Stimulated activated CD4-positive, alpha-beta T cell treated with anti-CD3 and anti-CD28 coated beads, Interleukin-12 subunit alpha, Interleukin-12 subunit beta, amount 100 ng/mL, for 48 hours (primary cell): ENCODE measurements around the gene BMP10.
"Not testable (repeated sequence)": the region's sequence is repeated elsewhere in the genome, so short reads cannot be mapped to it uniquely, and the experiment has no call there.

ENCODE experiments used
- DNase-seq, 3 donors: peaks; one replicate each; pipeline ENCODE4 v3.0.0-alpha.2; 2020; ENCODE audit warnings: low read depth in 2 of 3, low spot score in 1 of 3

BMP10 gene

GRCh38 chr2:68900496-68901198 is 29.4 kb upstream of the BMP10 start:
- DNase-seq = no peak

DNA sequence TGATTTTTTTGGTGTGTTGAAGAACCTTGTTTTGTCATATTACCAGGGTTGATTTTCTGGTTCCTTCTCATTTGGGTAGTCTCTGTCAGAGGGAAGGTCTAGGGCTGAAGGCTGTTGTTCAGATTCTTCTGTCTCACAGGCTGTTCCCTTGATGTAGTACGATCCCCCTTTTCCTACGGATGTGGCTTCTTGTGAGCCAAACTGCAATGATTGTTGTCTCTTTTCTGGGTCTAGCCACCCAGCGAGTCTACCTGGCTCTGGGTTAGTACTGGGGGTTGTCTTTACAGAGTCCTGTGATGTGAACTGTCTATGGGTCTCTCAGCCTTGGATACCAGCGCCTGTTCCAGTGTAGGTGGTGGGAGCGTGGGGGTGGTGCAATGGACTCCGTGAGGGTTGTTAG is 24.8 kb upstream of the BMP10 start:
- DNase-seq = not testable (repeated sequence)

DNA sequence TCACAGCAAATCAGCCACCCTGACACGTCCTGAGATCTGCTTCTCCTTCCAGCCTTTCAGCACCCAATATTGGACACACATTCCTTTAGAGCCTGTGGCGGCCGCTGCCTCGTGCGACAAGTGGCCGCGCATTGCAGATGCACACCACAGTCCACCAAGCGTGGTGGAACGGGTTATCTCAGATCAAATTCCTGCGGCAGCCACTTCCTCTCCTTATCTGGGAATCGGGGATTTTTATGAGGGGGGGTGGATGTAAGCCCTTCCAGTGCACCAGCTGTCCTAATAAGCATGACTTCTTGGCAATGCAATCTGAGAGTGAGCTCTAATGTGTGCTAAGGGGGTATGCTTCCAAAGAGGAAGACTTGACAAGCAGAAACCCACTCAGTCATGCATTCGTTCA is 18.3 kb upstream of the BMP10 start:
- DNase-seq = no peak

- no peak for DNase-seq
Observed at GRCh38 chr2:68889021-68889420, 17.8 kb upstream of the BMP10 start.

- no peak for DNase-seq
Observed at GRCh38 chr2:68888038-68888704, 17.0 kb upstream of the BMP10 start.

- DNase-seq = no peak
Observed at GRCh38 chr2:68885811-68886075, 14.5 kb upstream of the BMP10 start.

DNA sequence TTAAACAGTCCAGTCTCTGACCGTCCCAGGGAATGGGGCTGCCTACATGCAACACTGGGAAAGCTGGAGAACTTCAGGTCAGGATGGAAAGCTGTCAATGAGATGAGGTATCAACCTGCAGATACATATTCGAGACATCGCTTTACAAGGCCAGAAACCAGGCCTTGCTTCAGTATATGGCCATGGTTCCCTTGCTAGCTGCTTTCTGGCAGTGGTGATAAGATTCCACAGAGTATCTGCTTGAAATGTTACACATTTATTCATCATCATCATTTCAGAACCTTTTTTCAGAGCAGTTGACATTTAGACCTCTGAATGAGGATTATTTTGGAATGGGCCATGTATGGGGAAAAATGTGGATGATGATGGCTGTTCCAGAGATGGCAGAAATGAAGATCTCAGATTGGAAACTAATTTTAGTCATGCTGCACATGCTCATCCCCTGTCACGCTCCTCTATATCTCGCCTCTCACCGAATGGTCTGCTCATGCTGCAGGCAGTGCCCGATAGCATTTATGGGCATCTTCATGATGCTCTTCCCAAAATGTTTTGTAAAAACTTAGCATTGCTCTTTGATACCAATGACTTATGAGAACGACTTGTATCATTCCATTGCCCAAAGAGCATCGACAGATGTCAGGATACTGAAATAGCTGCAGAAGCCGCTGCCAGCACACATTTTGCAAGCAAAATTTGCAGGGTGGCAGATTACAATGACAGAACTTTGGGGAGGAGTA is 14.0 kb upstream of the BMP10 start:
- DNase-seq = no peak

- no peak for DNase-seq
Observed at GRCh38 chr2:68880213-68880612, 9.0 kb upstream of the BMP10 start.

DNA sequence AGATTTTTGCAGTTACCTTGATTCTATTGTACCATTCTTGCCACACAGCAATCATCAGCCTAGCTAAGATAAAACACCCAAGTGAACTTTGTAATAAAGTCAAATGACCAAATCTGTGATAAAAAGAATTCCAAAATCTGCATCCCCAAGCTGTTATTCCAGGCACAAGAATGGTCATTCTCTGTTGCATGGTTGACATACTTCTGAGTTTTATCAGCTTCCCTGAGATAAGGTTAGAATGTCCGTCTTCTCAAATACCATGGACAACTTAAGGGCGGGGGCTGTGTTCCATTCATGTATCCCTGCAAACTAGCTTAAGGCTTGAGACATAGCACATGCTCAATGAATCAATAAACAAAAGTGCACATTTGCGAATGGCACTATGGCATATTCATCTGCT is 8.1 kb upstream of the BMP10 start:
- DNase-seq = no peak

- no peak for DNase-seq
Observed at GRCh38 chr2:68878753-68879152, 7.6 kb upstream of the BMP10 start.

DNA sequence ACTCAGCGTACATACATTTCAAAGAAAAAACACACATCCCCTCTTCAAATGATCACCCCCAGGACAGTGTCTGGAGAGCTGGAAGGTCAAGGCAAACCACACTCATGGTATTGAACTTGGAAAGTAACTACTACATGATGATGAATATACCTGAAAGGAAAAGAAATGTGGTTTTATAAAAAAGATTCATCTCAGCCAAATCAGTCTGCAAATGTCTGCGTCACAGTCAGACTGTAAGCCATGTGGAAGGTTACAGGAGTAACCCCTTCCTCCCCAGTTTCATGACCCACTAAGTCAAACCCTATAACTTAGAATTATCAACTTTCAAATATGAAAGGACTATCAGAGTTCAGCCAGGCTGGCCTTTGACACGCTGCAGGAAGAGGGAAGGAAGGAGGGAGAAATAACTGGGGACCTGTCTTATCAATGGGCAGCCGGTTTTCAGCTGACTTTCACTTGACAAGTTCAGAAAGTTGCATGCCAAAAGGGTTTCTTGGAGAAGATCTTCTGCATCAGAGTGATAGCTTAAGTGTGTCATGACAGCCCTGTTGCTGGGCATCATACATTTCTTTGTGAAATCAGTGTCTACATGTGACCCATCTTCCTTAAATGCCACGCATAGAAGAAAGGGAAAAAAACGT is 7.0 kb upstream of the BMP10 start:
- no peak for DNase-seq

GRCh38 chr2:68877079-68877772 is 6.0 kb upstream of the BMP10 start:
- DNase-seq = no peak

GRCh38 chr2:68870215-68870614 is 982 bp downstream of the BMP10 start:
- no peak for DNase-seq

GRCh38 chr2:68865108-68865507 is 6.1 kb downstream of the BMP10 start:
- no peak for DNase-seq

DNA sequence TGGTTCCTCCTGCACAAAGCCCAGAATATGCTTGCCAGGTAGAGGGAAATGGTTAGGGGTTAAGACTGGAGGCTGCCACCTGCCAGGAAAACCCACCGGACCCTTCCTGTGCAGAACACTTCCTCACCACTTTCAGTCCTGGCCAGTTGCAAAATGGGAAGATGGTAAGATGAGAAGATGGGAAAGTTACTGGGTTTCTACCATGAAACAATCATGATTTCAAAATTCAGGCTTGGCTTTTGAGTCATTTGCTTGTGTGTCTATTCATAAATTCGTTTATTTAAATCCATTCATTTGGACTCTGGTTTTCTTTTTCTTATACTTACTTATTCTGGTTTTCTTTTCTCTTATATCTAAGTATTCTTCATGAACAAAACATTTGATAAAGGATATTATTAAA is 7.2 kb downstream of the BMP10 start:
- no peak for DNase-seq

- no peak for DNase-seq
Observed at GRCh38 chr2:68862889-68863288, 8.3 kb downstream of the BMP10 start.

GRCh38 chr2:68861330-68861729 is 9.9 kb downstream of the BMP10 start:
- no peak for DNase-seq

DNA sequence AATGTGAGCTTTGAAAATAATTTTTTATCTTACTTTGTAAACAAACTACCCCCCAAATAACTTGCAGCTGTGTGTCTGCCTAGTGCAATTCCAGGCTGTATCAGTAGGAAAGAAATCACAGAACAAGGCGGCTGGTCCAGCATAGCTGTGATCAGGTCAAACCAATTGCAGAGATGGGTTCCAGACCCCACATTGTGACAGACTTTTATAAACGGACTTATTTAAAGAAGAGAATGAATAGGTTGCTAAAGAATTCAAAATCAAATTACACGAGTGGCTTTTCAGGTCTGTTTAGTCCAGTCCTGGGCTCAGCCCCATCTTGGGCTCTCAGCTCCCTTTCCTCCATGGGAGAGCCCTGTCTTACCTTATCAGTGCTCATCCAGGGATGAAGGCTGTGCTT is 11.1 kb downstream of the BMP10 start:
- no peak for DNase-seq

DNA sequence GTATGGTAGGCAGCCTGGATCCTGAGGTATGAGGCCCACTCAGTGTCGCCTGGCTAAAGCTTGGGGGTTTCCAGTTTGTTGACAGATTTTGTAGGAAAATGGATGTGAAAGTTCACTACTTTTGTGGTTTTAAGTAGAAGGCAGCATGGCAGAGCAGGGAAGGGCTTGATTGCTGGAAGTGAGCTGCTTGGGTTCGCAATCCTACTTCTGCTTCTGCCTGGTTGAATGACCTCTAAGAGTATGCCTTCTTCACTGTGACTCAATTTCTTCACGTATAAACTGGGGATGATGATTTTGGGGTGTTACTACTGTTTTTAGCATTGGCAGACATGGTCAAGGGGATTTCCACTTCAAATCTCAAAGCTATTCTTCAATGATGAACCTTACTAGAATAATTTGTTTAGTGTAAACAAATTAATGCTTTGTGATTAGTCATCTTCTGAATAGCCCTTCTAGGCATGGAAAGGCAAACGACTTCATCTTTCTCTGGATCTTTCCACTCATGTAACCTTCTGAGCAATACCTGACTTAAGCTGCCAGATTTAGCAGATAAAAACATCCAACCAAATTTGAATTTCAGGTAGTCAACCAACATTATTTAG is 13.2 kb downstream of the BMP10 start:
- no peak for DNase-seq

DNA sequence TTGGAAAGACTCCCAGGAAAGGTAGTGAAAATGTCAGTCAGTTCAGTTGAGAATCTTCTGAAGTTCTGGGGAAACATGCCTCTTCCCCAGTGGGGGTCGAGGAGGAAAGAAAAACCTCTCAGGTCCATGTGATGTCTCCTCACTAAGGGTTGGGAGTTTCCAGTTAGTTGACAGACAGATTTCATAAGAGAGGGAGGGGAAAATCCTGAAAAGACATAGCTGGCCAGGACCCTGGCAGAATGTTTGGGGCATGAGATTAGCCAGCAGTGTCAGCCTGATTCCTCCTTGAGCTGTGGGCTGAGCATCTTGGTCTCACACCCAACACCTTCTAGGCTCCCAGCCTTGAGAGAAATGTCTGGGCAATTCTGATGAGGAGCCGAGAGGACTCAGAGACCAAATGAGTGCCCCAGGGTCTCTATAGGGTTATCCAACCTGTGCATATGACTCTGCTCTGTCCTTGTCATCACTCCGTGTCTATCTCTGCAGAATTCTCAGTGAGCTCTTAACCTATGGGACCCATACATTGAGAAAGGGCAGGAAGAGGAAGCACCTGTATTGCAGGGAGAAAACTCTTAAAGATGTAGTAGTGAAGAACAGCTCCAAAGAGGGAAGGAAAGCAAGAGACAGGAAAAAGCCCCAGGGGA is 13.9 kb downstream of the BMP10 start:
- DNase-seq = no peak

DNA sequence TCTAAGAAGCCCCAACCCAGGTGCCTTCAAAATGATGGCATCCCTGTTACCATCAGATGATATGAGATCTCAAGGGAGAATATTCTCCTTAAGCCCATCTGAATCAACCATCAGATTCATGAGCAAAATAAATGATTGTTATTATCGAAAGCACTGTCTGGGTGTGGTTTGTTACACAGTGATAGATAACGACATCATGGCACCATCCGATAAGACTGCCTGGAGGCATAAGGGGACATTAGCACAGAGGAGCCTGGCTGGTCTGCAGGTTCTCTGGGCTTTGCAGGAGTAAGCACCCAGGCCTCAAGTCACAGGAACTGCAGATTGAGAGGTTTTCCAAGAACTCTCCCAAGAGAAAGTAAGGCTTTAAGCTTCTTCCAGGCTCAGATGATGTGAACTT is 15.6 kb downstream of the BMP10 start:
- no peak for DNase-seq
